Body of pancreas (tissue), 4 donors: Measurements from ENCODE around the gene CTLA4.

Experiments used
- CTCF ChIP-seq, 7 experiments: fragments of 450-650 bp in 4 of 7; fragments of 200-600 bp in 3 of 7; sonication (generic) in 3 of 7; IDR thresholded peaks; one replicate each; pipeline ENCODE4 v1.5.1; 2016 to 2019; ENCODE audit warnings: antibody characterized with exemption in 7 of 7
- POLR2A ChIP-seq, 3 donors: fragments of 450-650 bp; IDR thresholded peaks; one replicate each; pipeline ENCODE4 v1.6.1; 2016; ENCODE audit warnings: antibody characterized with exemption in 3 of 3, mild to moderate bottlenecking in 2 of 3

- no peak for TF ChIP-seq CTCF (IDR thresholded peaks at IDR 0.05)
- no peak for TF ChIP-seq POLR2A (IDR thresholded peaks at IDR 0.05)
These were observed 20.1 kb downstream of the CTLA4 start for GRCh38 chr2:203887677-203888076.
